Mucosa of descending colon (tissue), 3 donors: ENCODE measurements around the gene ROCK1. TPM values are rescaled to one million over a fixed set of nuclear protein-coding genes. Genes with fewer than 3 reads are reported as not detected.

Experiments used
- ATAC-seq: fragments of 200-7000 bp; cut with Tn5 transposase; one replicate; pipeline ENCODE4 v1.9.1; 2020; ENCODE audit warnings: mild to moderate bottlenecking, moderate library complexity
- DNase-seq, 3 donors: peaks; one replicate each; pipeline ENCODE4 v3.0.0-alpha.2; 2020
- H3K36me3 ChIP-seq: fragments of 200-600 bp; one replicate; pipeline ENCODE4 v1.8.0; 2021; ENCODE audit warnings: low read depth, mild to moderate bottlenecking
- H3K4me1 ChIP-seq: fragments of 200-600 bp; one replicate; pipeline ENCODE4 v1.8.0; 2021; ENCODE audit warnings: low read depth, mild to moderate bottlenecking
- H3K4me3 ChIP-seq: fragments of 200-600 bp; one replicate; pipeline ENCODE4 v1.8.0; 2021; ENCODE audit warnings: mild to moderate bottlenecking
- H3K9me3 ChIP-seq: fragments of 200-600 bp; one replicate; pipeline ENCODE4 v1.8.0; 2021; ENCODE audit warnings: mild to moderate bottlenecking
- intact Hi-C, 2 donors: fragments of 100-400 bp; cut with DNase I in 1 of 2; cut with micrococcal nuclease in 1 of 2; formaldehyde crosslinking; loops; one replicate each; pipeline versions ENCODE4 v1.11.0 to v1.11.1; 2022; cut with DNase I, micrococcal nuclease
- total RNA-seq, 3 donors: library from RNA; stranded (reverse); fragmentation: NEBNext Ultra II Directional in 2 of 3; extraction: Animal tissue kit (Norgen Biotek cat#: 25700) in 2 of 3; gene quantifications; one replicate each; pipeline versions ENCODE4 v1.2.1 to v1.2.4, GENCODE V29; 2021 to 2023
- TF ChIP-seq, protein P1 (sequence below): fragments of 200-600 bp; IDR thresholded peaks from one replicate; pipeline ENCODE4 v1.8.0; 2022; ENCODE audit warnings: antibody characterized with exemption, mild to moderate bottlenecking
- donor health status: DM: no; HTN: no; CAD: no; lungs with moderate emphysema.
- donor health status: DM: no; HTN: no; CAD: no.
- donor health status: DM: no; HTN: yes; CAD: no.

ROCK1 gene
- total RNA-seq, 3 donors from 2014 or later = 33.0 to 57.3 (median 34.1) TPM

DNA sequence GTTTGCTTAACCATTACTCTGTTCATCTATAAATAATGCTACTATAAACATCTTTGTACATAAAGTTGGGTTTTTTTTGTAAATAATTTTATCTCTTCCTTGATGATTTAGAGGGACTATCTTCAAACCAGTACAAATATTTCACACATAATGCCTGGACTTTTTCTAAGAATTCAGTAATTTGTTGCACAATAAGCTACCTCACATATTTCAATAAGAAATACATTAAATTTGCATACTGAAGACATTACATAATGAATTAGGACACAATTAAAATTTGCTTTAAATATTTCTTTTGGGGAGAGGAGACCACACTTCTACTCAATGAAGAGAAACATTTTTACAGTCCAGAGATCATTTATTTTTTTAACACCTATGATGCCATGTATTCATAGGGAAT lies 7.2 kb upstream of the ROCK1 start:
- Histone ChIP-seq H3K9me3 (no peaks in the 10 kb centered on the region), H3K4me1 (no peaks in the 10 kb centered on the region), H3K4me3 (no peak overlapping the region), H3K36me3 (no peaks in the 10 kb centered on the region)
- intact Hi-C loops = no loop called here
- ATAC-seq (no peak), DNase-seq (no peak)
- TF ChIP-seq, protein P1, sequence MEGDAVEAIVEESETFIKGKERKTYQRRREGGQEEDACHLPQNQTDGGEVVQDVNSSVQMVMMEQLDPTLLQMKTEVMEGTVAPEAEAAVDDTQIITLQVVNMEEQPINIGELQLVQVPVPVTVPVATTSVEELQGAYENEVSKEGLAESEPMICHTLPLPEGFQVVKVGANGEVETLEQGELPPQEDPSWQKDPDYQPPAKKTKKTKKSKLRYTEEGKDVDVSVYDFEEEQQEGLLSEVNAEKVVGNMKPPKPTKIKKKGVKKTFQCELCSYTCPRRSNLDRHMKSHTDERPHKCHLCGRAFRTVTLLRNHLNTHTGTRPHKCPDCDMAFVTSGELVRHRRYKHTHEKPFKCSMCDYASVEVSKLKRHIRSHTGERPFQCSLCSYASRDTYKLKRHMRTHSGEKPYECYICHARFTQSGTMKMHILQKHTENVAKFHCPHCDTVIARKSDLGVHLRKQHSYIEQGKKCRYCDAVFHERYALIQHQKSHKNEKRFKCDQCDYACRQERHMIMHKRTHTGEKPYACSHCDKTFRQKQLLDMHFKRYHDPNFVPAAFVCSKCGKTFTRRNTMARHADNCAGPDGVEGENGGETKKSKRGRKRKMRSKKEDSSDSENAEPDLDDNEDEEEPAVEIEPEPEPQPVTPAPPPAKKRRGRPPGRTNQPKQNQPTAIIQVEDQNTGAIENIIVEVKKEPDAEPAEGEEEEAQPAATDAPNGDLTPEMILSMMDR = no peak

DNA sequence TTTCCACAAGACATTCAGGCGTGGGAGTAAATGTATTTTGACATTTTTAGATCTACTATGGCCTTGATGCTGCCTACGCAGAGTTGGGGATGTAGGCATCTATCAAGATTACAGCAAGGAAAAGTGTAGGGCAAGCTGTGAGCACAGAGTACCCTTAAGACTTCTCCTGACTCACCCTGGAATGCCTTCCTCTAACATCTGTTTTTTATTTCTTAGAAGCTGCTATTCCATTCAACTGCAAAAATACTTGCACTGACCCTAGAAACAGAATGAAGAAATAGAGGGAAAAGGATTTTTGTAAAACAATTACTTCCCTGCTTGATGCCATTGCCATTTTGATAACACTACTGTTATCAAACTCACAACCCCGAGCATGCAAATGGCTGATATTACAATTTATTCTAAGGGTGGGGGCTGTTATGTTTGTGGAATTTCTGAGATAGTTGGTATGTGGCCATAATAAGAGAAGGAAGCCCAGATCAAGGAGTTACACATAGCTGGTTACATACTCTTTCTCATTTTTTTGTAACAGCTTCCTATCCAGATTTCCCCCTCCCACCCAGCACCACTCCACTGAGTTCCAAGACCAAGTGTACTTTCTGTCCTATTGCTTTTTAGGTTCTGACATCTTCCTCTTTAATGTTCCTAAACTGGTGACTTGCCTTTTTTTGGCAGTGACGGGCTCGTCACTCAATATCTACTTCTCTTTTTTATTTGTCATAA lies 6.0 kb upstream of the ROCK1 start:
- H3K4me1 ChIP-seq = peaks cover 4% of the 10 kb centered on the region
- DNase-seq (no peak), ATAC-seq (peak; percentile 31)
- no peaks in the 10 kb centered on the region for H3K9me3 ChIP-seq
- intact Hi-C loops = no loop called here
- TF ChIP-seq, protein P1 = no peak
- no peaks in the 10 kb centered on the region for H3K36me3 ChIP-seq
- H3K4me3 ChIP-seq = no peak overlapping the region

DNA sequence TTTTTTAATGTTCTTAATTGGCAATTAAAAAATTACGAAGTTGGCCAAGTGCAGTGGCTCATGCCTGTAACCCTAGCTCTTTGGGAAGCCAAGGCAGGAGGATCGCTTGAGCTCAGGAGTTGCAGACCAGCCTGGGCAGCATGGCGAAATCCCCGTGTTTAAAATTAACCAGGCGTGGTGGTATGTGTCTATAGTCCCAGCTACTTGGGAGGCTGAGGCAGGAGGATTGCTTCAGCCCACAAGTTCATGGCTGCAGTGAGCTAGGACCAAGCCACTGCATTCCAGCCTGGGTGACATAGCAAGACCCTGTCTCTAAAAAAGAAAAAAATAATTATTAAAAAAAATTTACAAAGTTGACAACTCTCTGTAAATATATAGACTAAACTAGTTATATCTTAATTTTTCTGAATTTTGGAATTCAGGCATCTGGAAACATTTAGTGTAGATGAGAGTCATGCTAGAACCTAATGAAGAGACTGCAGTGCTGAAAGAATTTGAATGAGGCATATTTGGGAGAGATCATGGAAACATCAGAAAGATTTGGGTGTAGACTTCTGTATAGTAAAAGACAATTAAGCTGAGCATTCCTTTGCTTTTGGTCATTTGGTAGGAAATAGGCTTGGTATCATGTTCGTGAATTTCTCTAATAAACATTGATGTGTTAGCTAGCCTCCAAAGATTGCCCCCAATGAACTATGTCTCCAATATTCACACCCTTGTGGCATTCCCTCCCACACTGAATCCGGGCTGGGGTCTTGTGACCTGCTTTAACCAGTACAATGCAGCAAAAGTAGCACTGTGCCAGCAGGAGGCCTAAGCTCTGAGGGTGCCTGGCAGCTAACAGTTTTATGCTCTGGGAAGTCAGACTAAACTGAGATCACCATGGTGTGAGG lies 4.2 kb upstream of the ROCK1 start:
- Histone ChIP-seq H3K9me3 (no peaks in the 10 kb centered on the region), H3K4me1 (peaks cover 8% of the 10 kb centered on the region), H3K4me3 (no peak overlapping the region), H3K36me3 (no peaks in the 10 kb centered on the region)
- DNase-seq (no peak), ATAC-seq (no peak)
- intact Hi-C loops = no loop called here
- TF ChIP-seq, protein P1 = no peak

DNA sequence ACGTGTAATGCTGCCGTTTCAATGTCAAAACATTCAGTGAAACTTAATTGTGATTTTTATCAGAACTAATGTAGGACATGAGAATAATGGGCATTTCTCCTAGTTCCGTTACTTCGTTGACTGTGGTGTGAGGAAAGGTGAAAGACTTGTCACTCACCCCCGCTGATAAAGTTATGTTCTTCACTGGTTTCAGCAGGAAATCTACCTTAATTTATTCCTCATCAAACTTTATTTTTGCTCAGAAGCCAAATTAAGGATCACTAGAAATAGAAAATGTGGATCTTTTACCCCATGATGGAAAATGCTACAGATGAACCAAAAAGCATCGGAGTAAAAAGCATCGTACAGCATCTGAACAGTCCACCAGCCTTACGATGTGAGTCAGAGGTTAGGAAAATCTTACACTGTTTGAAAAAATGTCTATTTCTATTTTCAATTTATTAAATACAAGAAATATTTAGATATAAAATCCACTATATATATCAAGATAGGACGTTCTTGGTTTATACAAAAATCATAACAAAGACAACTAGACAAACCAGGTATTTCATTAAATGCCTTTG lies 1.0 kb upstream of the ROCK1 start:
- peaks cover 17% of the 10 kb centered on the region for H3K4me1 ChIP-seq
- no peak overlapping the region for H3K4me3 ChIP-seq
- H3K9me3 ChIP-seq = no peaks in the 10 kb centered on the region
- ATAC-seq (no peak), DNase-seq (no peak)
- TF ChIP-seq, protein P1 = no peak
- intact Hi-C loops = no loop called here
- no peaks in the 10 kb centered on the region for H3K36me3 ChIP-seq

DNA sequence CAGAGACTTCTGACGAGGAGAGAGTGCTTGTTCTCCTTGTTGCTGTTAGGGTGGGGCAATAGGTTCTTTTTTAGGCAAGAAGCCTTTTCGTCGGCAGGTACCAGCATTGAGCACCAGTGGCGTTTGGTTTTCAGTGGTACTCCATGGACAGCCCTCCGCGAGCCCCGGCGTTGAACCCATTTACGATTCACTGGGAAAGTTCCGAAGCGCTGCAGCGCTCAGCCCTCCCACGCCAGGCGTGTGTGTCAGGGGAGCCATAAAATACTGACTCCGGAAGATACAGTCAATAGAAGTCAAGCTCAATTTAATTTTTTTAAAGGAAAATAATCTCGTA lies 494 bp upstream of the ROCK1 start:
- Histone ChIP-seq H3K4me1 (peaks cover 22% of the 10 kb centered on the region), H3K4me3 (peak overlapping the region; percentile 83), H3K9me3 (no peaks in the 10 kb centered on the region), H3K36me3 (no peaks in the 10 kb centered on the region)
- DNase-seq (peak in 1 of 3 donors; percentile 79), ATAC-seq (peak; percentile 53)
- TF ChIP-seq, protein P1 = no peak
- intact Hi-C loops = no loop called here
